Retinal pigment epithelial cell (primary cell): Measurements from ENCODE around the gene CD63.

ENCODE experiments used
- DNase-seq: peaks from one replicate; pipeline ENCODE4 v3.0.0-alpha.2; 2010; ENCODE audit warnings: low read depth
- H3K4me3 ChIP-seq: 2 replicates; pipeline ENCODE4 v1.5.1; 2011; ENCODE audit warnings: mild to moderate bottlenecking, low read length, control low read depth, moderate library complexity
- CTCF ChIP-seq: conservative IDR thresholded peaks from 2 replicates; pipeline ENCODE4 v1.5.1; 2011; ENCODE audit warnings: low read depth, low read length, control low read depth, inconsistent platforms

The CD63 gene

GRCh38 chr12:55698965-55699364, 29.8 kb downstream of the CD63 start:
- DNase-seq = no peak
- TF ChIP-seq CTCF = no peak
- no peak overlapping the region for H3K4me3 ChIP-seq

GRCh38 chr12:55698241-55698955, 30.4 kb downstream of the CD63 start:
- DNase-seq = no peak
- TF ChIP-seq CTCF = no peak
- H3K4me3 ChIP-seq = no peak overlapping the region

GRCh38 chr12:55697686-55698085, 31.1 kb downstream of the CD63 start:
- no peak for TF ChIP-seq CTCF
- no peak for DNase-seq
- H3K4me3 ChIP-seq = no peak overlapping the region

GRCh38 chr12:55696796-55697462, 31.9 kb downstream of the CD63 start:
- no peak overlapping the region for H3K4me3 ChIP-seq
- DNase-seq = no peak

GRCh38 chr12:55696141-55696540, 32.7 kb downstream of the CD63 start:
- DNase-seq = no peak

More at GRCh38 chr12:55696796-55697462, 31.9 kb downstream of the CD63 start:
- TF ChIP-seq CTCF = no peak

GRCh38 chr12:55695349-55695748, 33.5 kb downstream of the CD63 start:
- DNase-seq = no peak
- no peak overlapping the region for H3K4me3 ChIP-seq
- TF ChIP-seq CTCF = no peak

More at GRCh38 chr12:55696141-55696540, 32.7 kb downstream of the CD63 start:
- TF ChIP-seq CTCF = no peak
- H3K4me3 ChIP-seq = no peak overlapping the region

GRCh38 chr12:55694651-55695050, 34.2 kb downstream of the CD63 start:
- TF ChIP-seq CTCF = no peak
- DNase-seq = no peak
- no peak overlapping the region for H3K4me3 ChIP-seq
